ENCODE measurements around the gene ATXN1.

Gene ATXN1

DNA sequence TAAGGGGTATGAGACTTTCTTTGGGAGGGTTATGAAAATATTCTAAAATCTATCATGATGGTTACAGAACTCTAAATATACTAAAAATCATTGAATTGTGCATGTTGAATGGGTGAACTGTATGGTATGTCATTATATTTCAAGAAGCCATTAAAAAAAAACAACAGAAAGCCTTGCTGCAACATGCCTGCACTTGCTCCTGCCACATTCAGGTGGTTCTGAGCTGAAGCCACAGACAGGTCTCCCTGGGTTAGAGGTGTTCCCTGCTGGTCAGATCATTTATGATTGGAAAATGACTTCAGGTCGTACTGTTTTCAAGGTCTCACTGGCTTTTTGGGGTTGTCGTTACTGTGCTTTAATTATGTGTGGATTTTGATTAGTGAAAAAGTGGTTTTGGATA, 509.6 kb downstream of the ATXN1 start:
- H2BK15ac ChIP-seq (ENCODE audit: low read length) = no peak overlapping the region
- no peak overlapping the region for H2BK5ac ChIP-seq (ENCODE audit: low read length)
- no peak overlapping the region for H4K8ac ChIP-seq (ENCODE audit: low read depth, low read length)
- no peaks in the 10 kb centered on the region for H3K36me3 ChIP-seq (replicated peaks in 1 of 2; ENCODE audit: control insufficient read depth in 2 of 2, insufficient read depth in 2 of 2, low read length in 2 of 2)
- no peak overlapping the region for H2AFZ ChIP-seq (ENCODE audit: low read length)
- no peak overlapping the region for H2BK120ac ChIP-seq (ENCODE audit: low read depth, low read length)
- no peak overlapping the region for H3K18ac ChIP-seq (ENCODE audit: low read length)
- no peak overlapping the region for H3K23ac ChIP-seq (ENCODE audit: low read depth, low read length, poor library complexity)
- WGBS, 2 donors (ENCODE audit: extremely low coverage in 2 of 2, insufficient read length in 2 of 2, insufficient replicate concordance in 1 of 2) = no CpG with 5 or more reads among the region's 2 CpGs
- H3K27me3 ChIP-seq (ENCODE audit: control insufficient read depth in 3 of 3, insufficient read depth in 3 of 3, low read depth in 1 of 3, low read length in 3 of 3) = peaks cover 0 to 6% (median 0%) of the 10 kb centered on the region in 3 experiments
- H4K91ac ChIP-seq (ENCODE audit: low read depth, low read length, poor library complexity) = no peak overlapping the region
- H3K9ac ChIP-seq (ENCODE audit: low read depth, low read length, poor library complexity) = no peak overlapping the region
- no peak overlapping the region for H2BK12ac ChIP-seq (ENCODE audit: low read length)
- DNase-seq (ENCODE audit: low spot score) = no peak
- no peak overlapping the region for H3K4ac ChIP-seq (ENCODE audit: low read length)
- H3K4me3 ChIP-seq (ENCODE audit: low read length in 2 of 2) = no peak overlapping the region
- peaks cover 0 to 8% of the 10 kb centered on the region in 2 donors for H3K4me1 ChIP-seq (ENCODE audit: control insufficient read depth in 2 of 2, insufficient read depth in 1 of 2, low read depth in 1 of 2, low read length in 2 of 2)
- H3K14ac ChIP-seq (ENCODE audit: low read length) = no peak overlapping the region
- no peak overlapping the region for H3K4me2 ChIP-seq (ENCODE audit: insufficient read depth, low read length, poor library complexity, severe bottlenecking)
- no peaks in the 10 kb centered on the region for H3K79me1 ChIP-seq (ENCODE audit: low read depth, low read length)
- H2AK5ac ChIP-seq (ENCODE audit: low read depth, low read length) = no peak overlapping the region
- H3K27ac ChIP-seq (replicated peaks; ENCODE audit: low read length) = no peak overlapping the region
- no peaks in the 10 kb centered on the region for H3K9me3 ChIP-seq (replicated peaks in 1 of 2; ENCODE audit: control insufficient read depth in 2 of 2, insufficient read depth in 1 of 2, low read depth in 1 of 2, low read length in 2 of 2)

DNA sequence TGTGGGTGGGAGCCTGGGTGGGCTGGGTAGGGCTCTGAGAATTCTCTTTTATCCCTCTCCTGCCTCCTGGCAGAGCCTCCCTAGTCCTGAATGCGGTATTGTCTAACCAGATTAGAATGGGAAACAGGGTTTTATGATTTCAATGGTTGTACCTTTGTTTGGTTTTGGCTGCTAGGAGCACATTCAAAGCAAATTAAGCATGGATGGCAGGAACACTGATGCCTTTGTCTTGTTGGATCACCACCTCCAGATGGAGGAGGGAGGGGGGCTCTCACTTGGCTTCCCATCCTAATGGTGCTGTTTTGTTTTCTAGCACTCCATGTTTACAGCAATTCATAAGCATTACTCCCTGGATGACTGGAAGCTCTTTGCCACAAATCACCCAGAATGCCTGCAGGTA, 511.3 kb downstream of the ATXN1 start:
- Histone ChIP-seq H2BK5ac (ENCODE audit: low read length) (no peak overlapping the region), H2BK120ac (ENCODE audit: low read depth, low read length) (no peak overlapping the region), H2AK5ac (ENCODE audit: low read depth, low read length) (no peak overlapping the region), H3K4me3 (ENCODE audit: low read length in 2 of 2) (no peak overlapping the region), H3K4me2 (ENCODE audit: insufficient read depth, low read length, poor library complexity, severe bottlenecking) (no peak overlapping the region), H3K36me3 (replicated peaks in 1 of 2; ENCODE audit: control insufficient read depth in 2 of 2, insufficient read depth in 2 of 2, low read length in 2 of 2) (no peaks in the 10 kb centered on the region), H3K27ac (replicated peaks; ENCODE audit: low read length) (peak overlapping the region; percentile 49), H3K79me1 (ENCODE audit: low read depth, low read length) (no peaks in the 10 kb centered on the region), H3K27me3 (ENCODE audit: control insufficient read depth in 3 of 3, insufficient read depth in 3 of 3, low read depth in 1 of 3, low read length in 3 of 3) (peaks cover 0 to 19% (median 2%) of the 10 kb centered on the region in 3 experiments), H2AFZ (ENCODE audit: low read length) (no peak overlapping the region), H3K9me3 (replicated peaks in 1 of 2; ENCODE audit: control insufficient read depth in 2 of 2, insufficient read depth in 1 of 2, low read depth in 1 of 2, low read length in 2 of 2) (no peaks in the 10 kb centered on the region), H3K4me1 (ENCODE audit: control insufficient read depth in 2 of 2, insufficient read depth in 1 of 2, low read depth in 1 of 2, low read length in 2 of 2) (peaks cover 0 to 11% of the 10 kb centered on the region in 2 donors), H2BK12ac (ENCODE audit: low read length) (no peak overlapping the region), H3K18ac (ENCODE audit: low read length) (no peak overlapping the region), H2BK15ac (ENCODE audit: low read length) (no peak overlapping the region), H3K9ac (ENCODE audit: low read depth, low read length, poor library complexity) (no peak overlapping the region), H4K91ac (ENCODE audit: low read depth, low read length, poor library complexity) (no peak overlapping the region), H3K14ac (ENCODE audit: low read length) (no peak overlapping the region), H3K4ac (ENCODE audit: low read length) (no peak overlapping the region), H3K23ac (ENCODE audit: low read depth, low read length, poor library complexity) (no peak overlapping the region), H4K8ac (ENCODE audit: low read depth, low read length) (no peak overlapping the region)
- DNase-seq (ENCODE audit: low spot score) = peak; percentile 76
- no CpG with 5 or more reads among the region's 1 CpG for WGBS, 2 donors (ENCODE audit: extremely low coverage in 2 of 2, insufficient read length in 2 of 2, insufficient replicate concordance in 1 of 2)
